Natural killer cell (primary cell): ENCODE measurements around the gene SPIB. TPM values are rescaled to one million over a fixed set of nuclear protein-coding genes. Genes with fewer than 3 reads are reported as not detected.

ENCODE experiments used
- ATAC-seq, 3 donors: fragments of 150-1000 bp in 2 of 3; fragments of 200-7000 bp in 1 of 3; cut with Tn5 transposase; 1 replicate in 1 of 3; 2 replicates in 2 of 3; pipeline ENCODE4 v1.10.0; 2021; ENCODE audit warnings: mild to moderate bottlenecking in 2 of 3, moderate library complexity in 2 of 3
- DNase-seq, 2 donors: peaks; one replicate each; pipeline versions ENCODE4 v3.0.0 to v3.0.0-alpha.2; 2013 to 2021; ENCODE audit warnings: mixed read lengths in 1 of 2
- H3K27ac ChIP-seq: one replicate; pipeline ENCODE4 v1.5.1; 2013; ENCODE audit warnings: mild to moderate bottlenecking, low read length
- H3K27me3 ChIP-seq: one replicate; pipeline ENCODE4 v1.6.1; 2013; ENCODE audit warnings: low read length; ENCODE audit not compliant: control insufficient read depth, insufficient read depth
- H3K36me3 ChIP-seq: one replicate; pipeline ENCODE4 v1.6.1; 2013; ENCODE audit warnings: low read length; ENCODE audit not compliant: control insufficient read depth, insufficient read depth
- H3K4me1 ChIP-seq: one replicate; pipeline ENCODE4 v1.6.1; 2013; ENCODE audit warnings: low read length; ENCODE audit not compliant: control insufficient read depth, insufficient read depth
- H3K4me3 ChIP-seq: one replicate; pipeline ENCODE4 v1.5.1; 2013; ENCODE audit warnings: low read length
- H3K9me3 ChIP-seq: one replicate; pipeline ENCODE4 v1.6.1; 2013; ENCODE audit warnings: low read length; ENCODE audit not compliant: control insufficient read depth, insufficient read depth
- H3K27ac Mint-ChIP-seq, 2 donors: one replicate each; pipeline ENCODE4 v1.8.0; 2022; ENCODE audit warnings: mild to moderate bottlenecking in 2 of 2, mixed read lengths in 2 of 2, moderate library complexity in 1 of 2
- H3K27me3 Mint-ChIP-seq, 2 donors: one replicate each; pipeline ENCODE4 v1.8.0; 2022; ENCODE audit warnings: low read depth in 2 of 2, mixed read lengths in 2 of 2
- H3K36me3 Mint-ChIP-seq: one replicate; pipeline ENCODE4 v1.8.0; 2022; ENCODE audit warnings: mixed read lengths
- H3K4me1 Mint-ChIP-seq, 2 donors: one replicate each; pipeline ENCODE4 v1.8.0; 2022; ENCODE audit warnings: mixed read lengths in 2 of 2
- H3K4me3 Mint-ChIP-seq: one replicate; pipeline ENCODE4 v1.8.0; 2022; ENCODE audit warnings: mild to moderate bottlenecking, moderate library complexity, mixed read lengths
- H3K9me3 Mint-ChIP-seq, 2 donors: one replicate each; pipeline ENCODE4 v1.8.0; 2022; ENCODE audit warnings: mixed read lengths in 2 of 2
- WGBS: methylation state at CpG from one replicate; pipeline ENCODE4 v1.1.7; 2013; ENCODE audit warnings: missing lambda C conversion rate; ENCODE audit not compliant: insufficient coverage; 5-methylcytosine and 5-hydroxymethylcytosine counted together
- intact Hi-C: fragments of 100-400 bp; cut with micrococcal nuclease; formaldehyde crosslinking; loops from one replicate; pipeline ENCODE4 v1.14.2; 2022
- total RNA-seq, 4 donors: library from RNA; stranded (reverse); fragments of 120-200 nt in 1 of 4; gene quantifications; one replicate each; pipeline versions ENCODE4 v1.2.3 to v1.2.4, GENCODE V29; 2013 to 2022
- TF ChIP-seq, protein P1 (sequence below): fragments of 200-600 bp; IDR thresholded peaks from one replicate; pipeline ENCODE4 v1.8.0; 2022; ENCODE audit warnings: antibody characterized with exemption

The SPIB gene
- total RNA-seq, 3 donors from 2014 or later (not counting 1 experiment from before 2014, with no cell fraction given): 0.77 to 2.8 (median 0.78) TPM

DNA sequence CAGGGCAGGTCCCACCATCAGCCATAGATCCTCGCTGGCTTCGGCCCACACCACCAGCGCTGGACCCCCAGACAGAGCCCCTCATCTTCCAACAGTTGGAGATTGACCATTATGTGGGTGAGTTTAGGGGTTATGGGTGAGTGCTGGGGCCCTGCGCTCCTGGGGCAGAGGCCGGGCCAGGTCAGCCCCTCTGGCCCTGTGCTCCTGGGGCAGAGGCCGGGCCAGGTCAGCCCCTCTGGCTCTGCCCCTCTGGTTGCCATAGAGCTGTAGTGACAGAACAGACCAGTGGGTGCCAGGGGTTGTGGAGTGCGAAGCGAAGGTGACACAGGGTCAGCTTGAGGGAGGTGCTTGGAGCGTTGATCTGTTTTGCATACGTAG lies 19.4 kb upstream of the SPIB start:
- Histone ChIP-seq H3K4me1 (no peaks in the 10 kb centered on the region), H3K9me3 (no peaks in the 10 kb centered on the region), H3K4me3 (no peak overlapping the region), H3K27me3 (no peaks in the 10 kb centered on the region), H3K27ac (no peak overlapping the region), H3K36me3 (peaks cover 6% of the 10 kb centered on the region)
- H3K27ac Mint-ChIP-seq: peak overlapping the region in 1 of 2 donors; percentile 63
- H3K4me3 Mint-ChIP-seq: no peak overlapping the region
- ATAC-seq (no peak), DNase-seq (no peak)
- H3K9me3 Mint-ChIP-seq: no peaks in the 10 kb centered on the region
- TF ChIP-seq, protein P1, sequence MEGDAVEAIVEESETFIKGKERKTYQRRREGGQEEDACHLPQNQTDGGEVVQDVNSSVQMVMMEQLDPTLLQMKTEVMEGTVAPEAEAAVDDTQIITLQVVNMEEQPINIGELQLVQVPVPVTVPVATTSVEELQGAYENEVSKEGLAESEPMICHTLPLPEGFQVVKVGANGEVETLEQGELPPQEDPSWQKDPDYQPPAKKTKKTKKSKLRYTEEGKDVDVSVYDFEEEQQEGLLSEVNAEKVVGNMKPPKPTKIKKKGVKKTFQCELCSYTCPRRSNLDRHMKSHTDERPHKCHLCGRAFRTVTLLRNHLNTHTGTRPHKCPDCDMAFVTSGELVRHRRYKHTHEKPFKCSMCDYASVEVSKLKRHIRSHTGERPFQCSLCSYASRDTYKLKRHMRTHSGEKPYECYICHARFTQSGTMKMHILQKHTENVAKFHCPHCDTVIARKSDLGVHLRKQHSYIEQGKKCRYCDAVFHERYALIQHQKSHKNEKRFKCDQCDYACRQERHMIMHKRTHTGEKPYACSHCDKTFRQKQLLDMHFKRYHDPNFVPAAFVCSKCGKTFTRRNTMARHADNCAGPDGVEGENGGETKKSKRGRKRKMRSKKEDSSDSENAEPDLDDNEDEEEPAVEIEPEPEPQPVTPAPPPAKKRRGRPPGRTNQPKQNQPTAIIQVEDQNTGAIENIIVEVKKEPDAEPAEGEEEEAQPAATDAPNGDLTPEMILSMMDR: no peak
- no peaks in the 10 kb centered on the region for H3K4me1 Mint-ChIP-seq
- WGBS: over 99% methylated on average over 7 of the region's 10 CpGs
- intact Hi-C loops: no loop called here
- H3K36me3 Mint-ChIP-seq: no peaks in the 10 kb centered on the region
- no peaks in the 10 kb centered on the region for H3K27me3 Mint-ChIP-seq

DNA sequence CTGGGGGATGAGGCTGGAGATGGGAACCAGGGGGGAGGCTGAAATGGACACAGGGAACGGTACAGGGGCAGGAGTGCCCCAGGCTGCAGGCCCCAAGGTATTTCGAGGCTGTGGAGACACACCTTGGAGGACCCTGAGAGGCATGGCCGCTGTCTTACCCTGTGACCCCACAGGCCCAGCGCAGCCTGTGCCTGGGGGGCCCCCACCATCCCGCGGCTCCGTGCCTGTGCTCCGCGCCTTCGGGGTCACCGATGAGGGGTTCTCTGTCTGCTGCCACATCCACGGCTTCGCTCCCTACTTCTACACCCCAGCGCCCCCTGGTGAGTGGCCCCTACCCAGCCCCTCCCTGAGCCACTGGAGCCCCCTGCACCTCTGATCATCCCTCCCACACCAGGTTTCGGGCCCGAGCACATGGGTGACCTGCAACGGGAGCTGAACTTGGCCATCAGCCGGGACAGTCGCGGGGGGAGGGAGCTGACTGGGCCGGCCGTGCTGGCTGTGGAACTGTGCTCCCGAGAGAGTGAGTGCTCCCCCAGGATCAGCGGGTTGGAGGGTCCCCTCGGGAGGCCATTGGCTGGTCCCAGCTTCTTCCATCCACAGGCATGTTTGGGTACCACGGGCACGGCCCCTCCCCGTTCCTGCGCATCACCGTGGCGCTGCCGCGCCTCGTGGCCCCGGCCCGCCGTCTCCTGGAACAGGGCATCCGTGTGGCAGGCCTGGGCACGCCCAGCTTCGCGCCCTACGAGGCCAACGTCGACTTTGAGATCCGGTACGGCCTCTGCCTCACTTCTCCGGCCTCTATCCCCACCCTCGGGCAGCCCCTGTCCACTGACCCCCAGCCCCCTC lies 16.9 kb upstream of the SPIB start:
- no peaks in the 10 kb centered on the region for H3K27me3 Mint-ChIP-seq
- Histone ChIP-seq H3K4me1 (no peaks in the 10 kb centered on the region), H3K27me3 (no peaks in the 10 kb centered on the region), H3K4me3 (no peak overlapping the region), H3K27ac (no peak overlapping the region), H3K36me3 (peaks cover 9% of the 10 kb centered on the region), H3K9me3 (no peaks in the 10 kb centered on the region)
- no peaks in the 10 kb centered on the region for H3K9me3 Mint-ChIP-seq
- WGBS: 94% methylated on average over 48 of the region's 48 CpGs
- ATAC-seq: no peak
- DNase-seq: no peak
- intact Hi-C loops: no loop called here
- no peaks in the 10 kb centered on the region for H3K36me3 Mint-ChIP-seq
- no peak overlapping the region for H3K4me3 Mint-ChIP-seq
- TF ChIP-seq, protein P1: no peak
- H3K4me1 Mint-ChIP-seq: no peaks in the 10 kb centered on the region
- H3K27ac Mint-ChIP-seq: no peak overlapping the region

DNA sequence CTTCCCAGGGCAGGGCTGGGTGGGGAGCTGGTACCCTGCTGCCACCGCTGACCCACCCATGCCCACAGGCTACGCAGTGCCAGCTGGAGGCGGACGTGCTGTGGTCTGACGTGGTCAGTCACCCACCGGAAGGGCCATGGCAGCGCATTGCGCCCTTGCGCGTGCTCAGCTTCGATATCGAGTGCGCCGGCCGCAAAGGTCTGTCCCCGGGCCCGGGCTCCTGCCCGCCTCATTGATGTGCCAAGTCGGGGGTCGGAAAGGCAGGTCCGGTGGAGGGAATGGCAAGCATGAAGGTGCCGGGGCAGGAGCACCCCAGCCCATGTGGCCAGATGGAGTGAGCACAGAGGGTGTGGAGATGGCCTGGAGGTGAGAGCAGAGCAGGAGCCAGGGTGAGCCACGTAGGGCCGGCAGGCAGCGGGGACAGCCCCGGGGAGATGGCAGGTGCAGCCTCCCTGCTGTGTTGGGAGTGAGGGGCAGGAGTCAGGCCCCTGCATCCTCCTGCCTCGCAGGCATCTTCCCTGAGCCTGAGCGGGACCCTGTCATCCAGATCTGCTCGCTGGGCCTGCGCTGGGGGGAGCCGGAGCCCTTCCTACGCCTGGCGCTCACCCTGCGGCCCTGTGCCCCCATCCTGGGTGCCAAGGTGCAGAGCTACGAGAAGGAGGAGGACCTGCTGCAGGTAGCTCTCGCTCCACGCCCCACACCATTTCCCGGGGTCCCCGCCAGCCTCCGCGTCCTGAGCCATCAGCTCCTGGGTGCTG lies 16.0 kb upstream of the SPIB start:
- H3K9me3 ChIP-seq: no peaks in the 10 kb centered on the region
- intact Hi-C loops: no loop called here
- no peak overlapping the region for H3K4me3 ChIP-seq
- peaks cover 11% of the 10 kb centered on the region for H3K36me3 ChIP-seq
- no peaks in the 10 kb centered on the region for H3K36me3 Mint-ChIP-seq
- TF ChIP-seq, protein P1: no peak
- ATAC-seq (no peak), DNase-seq (no peak)
- WGBS: 96% methylated on average over 41 of the region's 41 CpGs
- H3K4me3 Mint-ChIP-seq: no peak overlapping the region
- no peaks in the 10 kb centered on the region for H3K27me3 Mint-ChIP-seq
- H3K4me1 ChIP-seq: no peaks in the 10 kb centered on the region
- H3K9me3 Mint-ChIP-seq: no peaks in the 10 kb centered on the region
- no peak overlapping the region for H3K27ac Mint-ChIP-seq
- no peak overlapping the region for H3K27ac ChIP-seq
- H3K4me1 Mint-ChIP-seq: no peaks in the 10 kb centered on the region
- no peaks in the 10 kb centered on the region for H3K27me3 ChIP-seq
